HepG2 (cell line): ENCODE results near the gene ATP4B. TPM values are rescaled to one million over a fixed set of nuclear protein-coding genes. Genes with fewer than 3 reads are reported as not detected.

Source experiments
- ATAC-seq: fragments of 200-7000 bp; cut with Tn5 transposase; 3 replicates; pipeline ENCODE4 v1.9.1; 2020; ENCODE audit warnings: mild to moderate bottlenecking, moderate library complexity
- BruUV-seq: library from RNA; stranded (reverse); fragments of 400-500 nt; replicated peaks from 2 replicates; lab custom pipeline; 2021; lab: Mats Ljungman, UMichigan
- CTCF ChIA-PET: fragments of 300-600 bp; formaldehyde crosslinking; extraction: SDS; loops from one replicate; lab custom pipeline; 2021; ENCODE audit warnings: low total read pairs, inconsistent platforms, low intra/inter-chr PET ratio; lab: Yijun Ruan, JAX
- POLR2A ChIA-PET: fragments of 350-600 bp; sonication (Branson Sonifier 250); formaldehyde crosslinking; loops from one replicate; lab custom pipeline; 2020; ENCODE audit warnings: antibody characterized with exemption, inconsistent platforms; lab: Yijun Ruan, JAX
- DNase-seq: peaks from one replicate; pipeline ENCODE4 v3.0.0-alpha.2; 2015; ENCODE audit warnings: low spot score
- FAIRE-seq: peaks from 3 replicates; lab custom pipeline; 2011; peaks lifted over from hg19 to GRCh38; lab: Jason Lieb, UNC
- H2AFZ ChIP-seq: one replicate; pipeline ENCODE4 v1.6.1; 2011; ENCODE audit warnings: low read length, inconsistent platforms
- H3K27ac ChIP-seq: fragments of 300-600 bp; 3 replicates; pipeline ENCODE4 v1.8.0; 2011; ENCODE audit warnings: mixed run types, mild to moderate bottlenecking, mixed read lengths, low read length, inconsistent platforms; ENCODE audit not compliant: insufficient read depth; ENCODE audit errors: extremely low read length
- H3K27me3 ChIP-seq, 2 experiments: fragments of 200-600 bp in 1 of 2; 2 replicates in 1 of 2; 3 replicates in 1 of 2; pipeline versions ENCODE4 v1.6.0 to v1.8.0; 2011; ENCODE audit warnings: low read length in 2 of 2, mild to moderate bottlenecking in 2 of 2, moderate library complexity in 2 of 2, inconsistent platforms in 1 of 2; ENCODE audit not compliant: insufficient read depth in 2 of 2, control insufficient read depth in 1 of 2
- H3K36me3 ChIP-seq, 2 experiments: fragments of 200-600 bp in 1 of 2; replicated peaks in 1 of 2; 2 replicates in 1 of 2; 3 replicates in 1 of 2; pipeline versions ENCODE4 v1.5.1 to v1.8.0; 2011; ENCODE audit warnings: low read length in 2 of 2, inconsistent platforms in 1 of 2; ENCODE audit not compliant: insufficient read depth in 2 of 2, control insufficient read depth in 1 of 2
- H3K4me1 ChIP-seq: 2 replicates; pipeline ENCODE4 v1.5.1; 2012; ENCODE audit warnings: low read length, inconsistent platforms; ENCODE audit not compliant: insufficient read depth
- H3K4me2 ChIP-seq: 2 replicates; pipeline ENCODE4 v1.6.0; 2011; ENCODE audit warnings: low read depth, low read length, inconsistent platforms
- H3K4me3 ChIP-seq, 3 experiments: fragments of 200-600 bp in 1 of 3; sonication (generic), shearing (Covaris generic) in 1 of 3; replicated peaks in 1 of 3; 2 replicates each; pipeline ENCODE4 v1.5.1; 2011 to 2016; ENCODE audit warnings: low read length in 3 of 3, inconsistent platforms in 2 of 3, low read depth in 2 of 3, mild to moderate bottlenecking in 2 of 3, control low read depth in 1 of 3, mixed read lengths in 1 of 3; ENCODE audit not compliant: insufficient read depth in 1 of 3
- H3K79me2 ChIP-seq: one replicate; pipeline ENCODE4 v1.6.1; 2011; ENCODE audit warnings: low read length, inconsistent platforms; ENCODE audit not compliant: insufficient read depth
- H3K9ac ChIP-seq: 2 replicates; pipeline ENCODE4 v1.6.0; 2011; ENCODE audit warnings: mild to moderate bottlenecking, low read depth, low read length, inconsistent platforms; ENCODE audit not compliant: insufficient read depth
- H3K9me3 ChIP-seq: 2 replicates; pipeline ENCODE4 v1.5.1; 2012; ENCODE audit warnings: mild to moderate bottlenecking, low read length
- H4K20me1 ChIP-seq: 2 replicates; pipeline ENCODE4 v1.6.0; 2011; ENCODE audit warnings: inconsistent platforms, mild to moderate bottlenecking, low read length, moderate library complexity; ENCODE audit not compliant: insufficient read depth
- ARHGAP35 ChIP-seq: sonication (generic); formaldehyde crosslinking; IDR thresholded peaks from 2 replicates; pipeline ENCODE4 v1.9.0; 2022; ENCODE audit warnings: mild to moderate bottlenecking, inconsistent platforms, moderate library complexity, missing genetic modification reagents, borderline replicate concordance
- CC2D1A ChIP-seq: sonication (generic); formaldehyde crosslinking; IDR thresholded peaks from 2 replicates; pipeline ENCODE4 v1.8.1; 2023; ENCODE audit warnings: mild to moderate bottlenecking, missing genetic modification reagents
- HDAC1 ChIP-seq: sonication (generic); formaldehyde crosslinking; IDR thresholded peaks from 2 replicates; pipeline ENCODE4 v1.5.1; 2020; ENCODE audit warnings: mild to moderate bottlenecking, missing genetic modification reagents
- HOXA9 ChIP-seq: sonication (generic); formaldehyde crosslinking; IDR thresholded peaks from 2 replicates; pipeline ENCODE4 v1.8.1; 2022; ENCODE audit warnings: missing genetic modification reagents, mild to moderate bottlenecking, moderate library complexity, borderline replicate concordance
- MED8 ChIP-seq: sonication (generic); formaldehyde crosslinking; IDR thresholded peaks from 2 replicates; pipeline ENCODE4 v1.8.1; 2023; ENCODE audit warnings: mild to moderate bottlenecking, missing genetic modification reagents; ENCODE audit not compliant: insufficient replicate concordance
- SNRNP70 ChIP-seq: fragments of 200-400 bp; formaldehyde crosslinking; IDR thresholded peaks from 2 replicates; pipeline ENCODE4 v1.6.1; 2017; ENCODE audit warnings: mild to moderate bottlenecking, low read depth, low read length, moderate library complexity
- ZNF646 ChIP-seq: sonication (generic); formaldehyde crosslinking; IDR thresholded peaks from 2 replicates; pipeline ENCODE4 v1.9.0; 2021; ENCODE audit warnings: mild to moderate bottlenecking, missing genetic modification reagents
- ZNF777 ChIP-seq: sonication (generic); formaldehyde crosslinking; IDR thresholded peaks from 2 replicates; pipeline ENCODE4 v1.4.0; 2020; ENCODE audit warnings: missing genetic modification reagents
- ZNF879 ChIP-seq: sonication (generic); formaldehyde crosslinking; IDR thresholded peaks from 2 replicates; pipeline ENCODE4 v1.8.1; 2023; ENCODE audit warnings: missing genetic modification reagents
- ZSCAN12 ChIP-seq: sonication (generic); formaldehyde crosslinking; IDR thresholded peaks from 2 replicates; pipeline ENCODE4 v1.9.0; 2021; ENCODE audit warnings: mild to moderate bottlenecking, missing genetic modification reagents
- ZSCAN30 ChIP-seq: sonication (generic); formaldehyde crosslinking; IDR thresholded peaks from 2 replicates; pipeline ENCODE4 v1.5.0; 2020; ENCODE audit warnings: mild to moderate bottlenecking, missing genetic modification reagents
- whole genome bisulfite sequencing: methylation state at CpG from one replicate; pipeline ENCODE4 v1.1.6; 2017; ENCODE audit warnings: low lambda C conversion rate; 5-methylcytosine and 5-hydroxymethylcytosine counted together
- in situ Hi-C: cut with HindIII; loops from 2 replicates; pipeline ENCODE4 v1.10.0; 2017; ENCODE audit warnings: low pct_unique_long_range_greater_than_20kb; ENCODE audit not compliant: extremely low pct_ligation_motif_present
- intact Hi-C: fragments of 100-400 bp; cut with micrococcal nuclease; formaldehyde crosslinking; loops from one replicate; pipeline ENCODE4 v1.10.0; 2022; ENCODE audit not compliant: unreplicated experiment
- polyA plus RNA-seq, 8 experiments: library from polyadenylated mRNA; depleted of rRNA in 3 of 8; stranded (reverse) in 7 of 8; unstranded in 1 of 8; fragments of >200 nt; fragmentation: Illumina TruSeq in 4 of 8; extraction: Trizol in 4 of 8; gene quantifications; 2 replicates each; pipeline versions ENCODE4 v1.2.1 to v1.2.3, GENCODE V29; 2011 to 2016; ENCODE audit warnings: low read depth in 4 of 8, missing spikeins in 1 of 8, mixed read lengths in 1 of 8; ENCODE audit not compliant: insufficient read depth in 1 of 8
- total RNA-seq, 5 experiments: library from RNA; depleted of rRNA; stranded (reverse); fragments of >200 nt; fragmentation: Illumina TruSeq; extraction: Trizol; gene quantifications; 2 replicates each; pipeline ENCODE4 v1.2.3, GENCODE V29; 2016; ENCODE audit warnings: low read depth in 1 of 5
- TF ChIP-seq, protein P1 (sequence below): sonication (generic); formaldehyde crosslinking; IDR thresholded peaks from 2 replicates; pipeline ENCODE4 v1.9.0; 2021; ENCODE audit warnings: missing genetic modification reagents, mild to moderate bottlenecking, borderline replicate concordance
- TF ChIP-seq, protein P2 (sequence below): sonication (generic); formaldehyde crosslinking; IDR thresholded peaks from 2 replicates; pipeline ENCODE4 v1.8.0; 2022; ENCODE audit warnings: mild to moderate bottlenecking, missing genetic modification reagents
- TF ChIP-seq, protein P3 (sequence below): sonication (generic); formaldehyde crosslinking; IDR thresholded peaks from 2 replicates; pipeline ENCODE4 v1.8.1; 2023; ENCODE audit warnings: missing genetic modification reagents, mild to moderate bottlenecking, borderline replicate concordance

Gene ATP4B
- total and polyA plus RNA-seq, 2 of the 13 experiments (the other 11 are each of a cell fraction or from before 2014, with no cell fraction given) = not detected

GRCh38 chr13:113663934-113664333, 5.9 kb upstream of the ATP4B start:
- Histone ChIP-seq H3K27me3 (peaks cover 2 to 44% of the 10 kb centered on the region in 2 experiments; a peak in 3 of 5 replicates), H3K36me3 (no peaks in the 10 kb centered on the region), H3K9me3 (no peaks in the 10 kb centered on the region), H3K9ac (no peak overlapping the region), H2AFZ (no peak overlapping the region), H3K4me2 (no peak overlapping the region), H3K27ac (no peak overlapping the region), H3K79me2 (no peaks in the 10 kb centered on the region), H3K4me1 (peaks cover 9% of the 10 kb centered on the region), H4K20me1 (no peaks in the 10 kb centered on the region), H3K4me3 (no peak overlapping the region)
- CTCF ChIA-PET = no interaction called here
- FAIRE-seq = no peak
- DNase-seq = no peak
- TF ChIP-seq, protein P1, sequence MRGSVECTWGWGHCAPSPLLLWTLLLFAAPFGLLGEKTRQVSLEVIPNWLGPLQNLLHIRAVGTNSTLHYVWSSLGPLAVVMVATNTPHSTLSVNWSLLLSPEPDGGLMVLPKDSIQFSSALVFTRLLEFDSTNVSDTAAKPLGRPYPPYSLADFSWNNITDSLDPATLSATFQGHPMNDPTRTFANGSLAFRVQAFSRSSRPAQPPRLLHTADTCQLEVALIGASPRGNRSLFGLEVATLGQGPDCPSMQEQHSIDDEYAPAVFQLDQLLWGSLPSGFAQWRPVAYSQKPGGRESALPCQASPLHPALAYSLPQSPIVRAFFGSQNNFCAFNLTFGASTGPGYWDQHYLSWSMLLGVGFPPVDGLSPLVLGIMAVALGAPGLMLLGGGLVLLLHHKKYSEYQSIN (CRISPR knock-in tag) = no peak
- TF ChIP-seq, protein P2, sequence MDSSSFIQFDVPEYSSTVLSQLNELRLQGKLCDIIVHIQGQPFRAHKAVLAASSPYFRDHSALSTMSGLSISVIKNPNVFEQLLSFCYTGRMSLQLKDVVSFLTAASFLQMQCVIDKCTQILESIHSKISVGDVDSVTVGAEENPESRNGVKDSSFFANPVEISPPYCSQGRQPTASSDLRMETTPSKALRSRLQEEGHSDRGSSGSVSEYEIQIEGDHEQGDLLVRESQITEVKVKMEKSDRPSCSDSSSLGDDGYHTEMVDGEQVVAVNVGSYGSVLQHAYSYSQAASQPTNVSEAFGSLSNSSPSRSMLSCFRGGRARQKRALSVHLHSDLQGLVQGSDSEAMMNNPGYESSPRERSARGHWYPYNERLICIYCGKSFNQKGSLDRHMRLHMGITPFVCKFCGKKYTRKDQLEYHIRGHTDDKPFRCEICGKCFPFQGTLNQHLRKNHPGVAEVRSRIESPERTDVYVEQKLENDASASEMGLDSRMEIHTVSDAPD (CRISPR knock-in tag) = no peak
- TF ChIP-seq ARHGAP35 (no peak), ZSCAN30 (CRISPR knock-in tag) (no peak), ZNF879 (CRISPR knock-in tag) (no peak), HOXA9 (CRISPR knock-in tag) (no peak), CC2D1A (CRISPR knock-in tag) (no peak), MED8 (CRISPR knock-in tag) (no peak), ZNF646 (CRISPR knock-in tag) (no peak), SNRNP70 (no peak), HDAC1 (no peak), ZNF777 (no peak), ZSCAN12 (no peak)
- TF ChIP-seq, protein P3, sequence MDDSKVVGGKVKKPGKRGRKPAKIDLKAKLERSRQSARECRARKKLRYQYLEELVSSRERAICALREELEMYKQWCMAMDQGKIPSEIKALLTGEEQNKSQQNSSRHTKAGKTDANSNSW (CRISPR knock-in tag) = no peak
- BruUV-seq = no TSS peak
- ATAC-seq = peak; percentile 25; the same call in 2 of the 3 replicates
- intact Hi-C loops (no loop called here), in situ Hi-C loops (no loop called here)
- POLR2A ChIA-PET = no interaction called here
- WGBS = 34% methylated on average over 14 of the region's 15 CpGs
